ENCODE data around the gene FXYD5.

DNA sequence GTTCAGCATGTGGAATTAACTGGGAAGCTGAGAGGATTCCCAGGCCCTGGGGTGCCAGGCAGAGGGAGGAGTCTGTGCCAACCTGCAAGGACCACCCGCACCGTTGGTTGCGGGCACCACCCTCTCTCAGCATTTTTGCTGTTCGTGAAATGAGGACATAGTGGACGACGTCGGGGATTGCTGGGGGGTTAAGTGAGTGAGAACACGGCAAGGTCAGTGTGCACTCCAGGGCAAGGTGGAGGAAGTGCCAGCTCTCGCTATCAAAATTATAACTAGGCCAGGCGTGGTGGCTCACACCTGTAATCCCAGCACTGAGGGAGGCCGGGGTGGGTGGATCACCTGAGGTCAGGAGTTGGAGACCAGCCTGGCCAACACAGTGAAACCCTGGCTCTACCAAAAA lies 36.7 kb upstream of the FXYD5 start:
- TF ChIP-seq, protein P1, sequence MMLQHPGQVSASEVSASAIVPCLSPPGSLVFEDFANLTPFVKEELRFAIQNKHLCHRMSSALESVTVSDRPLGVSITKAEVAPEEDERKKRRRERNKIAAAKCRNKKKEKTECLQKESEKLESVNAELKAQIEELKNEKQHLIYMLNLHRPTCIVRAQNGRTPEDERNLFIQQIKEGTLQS (IDR thresholded peaks at IDR 0.05), result no peak
- TF ChIP-seq, protein P2, sequence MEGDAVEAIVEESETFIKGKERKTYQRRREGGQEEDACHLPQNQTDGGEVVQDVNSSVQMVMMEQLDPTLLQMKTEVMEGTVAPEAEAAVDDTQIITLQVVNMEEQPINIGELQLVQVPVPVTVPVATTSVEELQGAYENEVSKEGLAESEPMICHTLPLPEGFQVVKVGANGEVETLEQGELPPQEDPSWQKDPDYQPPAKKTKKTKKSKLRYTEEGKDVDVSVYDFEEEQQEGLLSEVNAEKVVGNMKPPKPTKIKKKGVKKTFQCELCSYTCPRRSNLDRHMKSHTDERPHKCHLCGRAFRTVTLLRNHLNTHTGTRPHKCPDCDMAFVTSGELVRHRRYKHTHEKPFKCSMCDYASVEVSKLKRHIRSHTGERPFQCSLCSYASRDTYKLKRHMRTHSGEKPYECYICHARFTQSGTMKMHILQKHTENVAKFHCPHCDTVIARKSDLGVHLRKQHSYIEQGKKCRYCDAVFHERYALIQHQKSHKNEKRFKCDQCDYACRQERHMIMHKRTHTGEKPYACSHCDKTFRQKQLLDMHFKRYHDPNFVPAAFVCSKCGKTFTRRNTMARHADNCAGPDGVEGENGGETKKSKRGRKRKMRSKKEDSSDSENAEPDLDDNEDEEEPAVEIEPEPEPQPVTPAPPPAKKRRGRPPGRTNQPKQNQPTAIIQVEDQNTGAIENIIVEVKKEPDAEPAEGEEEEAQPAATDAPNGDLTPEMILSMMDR (IDR thresholded peaks at IDR 0.05; ENCODE audit: low read depth, low read length, missing input control), result no peak
- TF ChIP-seq GABPA (IDR thresholded peaks at IDR 0.05 in 1 of 2, conservative IDR thresholded peaks at IDR 0.05 in 1 of 2), result no peak

All from liver (tissue), 3 donors.